ENCODE data around the gene SYNDIG1L.
A peak's percentile ranks its signal among the peaks of the same experiment; 100 is the strongest.
"Not testable (repeated sequence)": the region's sequence is repeated elsewhere in the genome, so short reads cannot be mapped to it uniquely, and the experiment has no call there.

SYNDIG1L gene

DNA sequence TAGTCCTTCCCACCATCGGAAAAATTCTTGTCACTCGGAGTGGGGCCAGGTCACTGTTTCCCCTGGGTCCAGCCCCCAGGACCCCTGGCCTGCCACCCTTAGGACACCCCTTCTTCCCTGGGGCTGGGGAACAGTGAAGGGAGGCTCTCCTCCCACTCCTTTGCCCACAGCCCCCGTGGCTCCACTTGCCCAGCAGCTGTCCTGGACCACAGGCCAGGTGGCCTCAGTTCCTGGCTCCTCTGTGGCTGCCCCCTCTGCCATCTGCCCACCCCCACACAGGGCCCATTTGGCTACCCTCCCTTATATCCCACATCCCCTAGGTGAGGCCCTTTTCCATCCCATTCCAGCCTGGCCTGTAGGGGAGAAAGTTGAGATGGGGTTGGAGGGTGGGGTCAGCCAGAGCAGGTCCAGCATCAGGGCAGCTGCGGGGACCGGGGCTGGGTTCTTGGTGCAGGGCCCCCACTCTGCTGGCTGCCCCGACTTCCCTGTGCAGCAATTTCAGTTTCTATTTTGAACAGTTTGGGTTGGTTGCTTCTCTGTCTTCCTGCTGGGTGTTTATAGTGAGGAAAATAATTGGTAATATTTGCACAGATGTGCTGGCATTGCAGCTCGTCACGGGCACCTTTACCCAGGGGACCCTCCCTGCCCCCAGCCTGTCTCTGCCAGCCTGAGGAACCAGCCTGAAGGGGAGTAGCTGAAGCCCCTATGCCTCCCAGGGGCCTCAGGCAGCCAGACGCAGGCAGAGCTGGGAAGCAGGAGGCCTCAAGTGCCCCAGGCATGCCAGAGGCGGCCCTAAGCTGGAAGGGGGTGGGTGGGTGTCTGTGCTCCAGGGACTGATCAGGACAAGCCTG lies 23.4 kb downstream of the SYNDIG1L start:
- DNase-seq = no peak

- peak in 2 of 4 experiments; percentile 19 to 40 for DNase-seq
Measured at GRCh38 chr14:74401504-74402241, 24.3 kb downstream of the SYNDIG1L start.

DNA sequence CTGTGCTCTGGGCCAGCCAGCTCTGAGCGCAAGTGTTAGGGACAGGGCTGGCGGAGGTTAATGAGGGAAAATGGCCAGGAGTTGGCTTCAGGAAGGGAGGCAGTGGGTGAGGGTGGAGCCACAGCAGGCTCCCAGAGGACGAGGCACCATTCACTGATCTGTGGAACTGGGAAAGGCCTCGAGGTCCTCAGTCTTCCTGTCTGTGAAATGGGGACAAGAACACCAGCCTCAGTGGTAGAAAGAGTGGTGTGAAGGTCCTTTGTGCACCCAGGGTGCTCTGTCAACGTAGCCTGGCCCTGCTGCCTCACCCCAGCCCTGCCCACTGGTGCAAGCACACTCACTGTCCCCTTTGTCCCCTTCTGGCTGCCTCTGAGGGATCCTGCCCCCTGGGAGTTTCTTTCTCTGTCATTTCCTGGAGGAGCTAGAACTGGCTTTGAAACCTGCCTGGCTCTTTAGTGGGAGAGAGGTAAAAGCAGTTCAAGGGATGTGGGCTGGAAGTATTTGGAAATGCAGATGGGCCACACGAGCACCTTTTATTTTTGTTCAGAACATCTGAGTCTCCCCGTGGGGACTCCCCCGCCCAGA lies 25.0 kb downstream of the SYNDIG1L start:
- no peak for DNase-seq

DNA sequence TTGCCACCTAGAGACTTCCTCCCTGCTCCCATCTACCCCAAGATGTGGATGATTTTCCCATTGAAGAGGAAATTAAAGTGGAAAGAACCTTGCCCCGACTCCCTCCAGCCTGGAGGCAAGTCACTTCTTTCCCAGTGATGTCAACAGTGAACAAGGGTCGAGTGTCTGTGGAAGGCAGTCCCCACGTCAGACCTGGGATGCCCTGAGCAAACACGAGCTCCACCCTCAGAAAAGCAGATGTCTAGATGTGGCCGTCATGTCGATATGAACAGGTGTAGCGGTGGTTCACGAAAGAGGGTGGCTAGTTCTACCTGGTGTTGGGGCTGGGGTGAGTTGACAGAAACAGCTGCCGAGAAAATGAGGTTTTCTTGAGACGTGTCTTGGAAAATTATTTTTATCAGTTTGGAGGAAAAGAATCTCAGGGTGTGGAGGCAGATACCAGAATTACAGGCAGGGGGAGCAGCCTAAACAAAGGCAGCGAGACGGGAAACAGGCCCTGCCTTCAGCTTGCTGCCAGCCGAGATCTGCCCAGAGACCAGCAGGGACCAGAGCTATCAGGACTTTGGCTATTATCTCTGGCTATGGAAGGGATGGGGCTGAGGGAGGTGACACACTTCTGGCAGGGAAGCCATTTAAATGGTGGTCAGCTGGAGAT lies 25.9 kb downstream of the SYNDIG1L start:
- DNase-seq = no peak

GRCh38 chr14:74395094-74395493 lies 30.9 kb downstream of the SYNDIG1L start:
- DNase-seq = no peak

DNA sequence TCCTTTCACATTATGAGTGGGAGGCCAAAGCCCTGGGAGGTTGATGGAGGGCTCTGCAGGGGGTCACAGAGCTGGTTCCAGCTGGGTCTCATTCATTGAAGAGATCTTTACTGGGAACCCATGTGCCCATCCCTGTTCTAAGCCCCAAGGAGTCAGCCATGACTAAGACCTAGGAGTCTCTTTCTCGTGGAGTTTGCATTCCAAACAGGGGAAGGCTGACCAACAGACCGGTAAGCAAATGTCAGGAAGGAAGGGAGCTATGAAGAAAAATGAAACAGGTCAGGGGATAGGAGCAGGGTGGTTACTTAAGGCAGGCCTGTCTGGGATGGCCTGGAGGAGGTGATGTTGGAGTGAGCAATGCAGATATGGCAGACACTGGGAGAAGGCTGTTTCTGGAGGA lies 31.5 kb downstream of the SYNDIG1L start:
- no peak for DNase-seq

DNA sequence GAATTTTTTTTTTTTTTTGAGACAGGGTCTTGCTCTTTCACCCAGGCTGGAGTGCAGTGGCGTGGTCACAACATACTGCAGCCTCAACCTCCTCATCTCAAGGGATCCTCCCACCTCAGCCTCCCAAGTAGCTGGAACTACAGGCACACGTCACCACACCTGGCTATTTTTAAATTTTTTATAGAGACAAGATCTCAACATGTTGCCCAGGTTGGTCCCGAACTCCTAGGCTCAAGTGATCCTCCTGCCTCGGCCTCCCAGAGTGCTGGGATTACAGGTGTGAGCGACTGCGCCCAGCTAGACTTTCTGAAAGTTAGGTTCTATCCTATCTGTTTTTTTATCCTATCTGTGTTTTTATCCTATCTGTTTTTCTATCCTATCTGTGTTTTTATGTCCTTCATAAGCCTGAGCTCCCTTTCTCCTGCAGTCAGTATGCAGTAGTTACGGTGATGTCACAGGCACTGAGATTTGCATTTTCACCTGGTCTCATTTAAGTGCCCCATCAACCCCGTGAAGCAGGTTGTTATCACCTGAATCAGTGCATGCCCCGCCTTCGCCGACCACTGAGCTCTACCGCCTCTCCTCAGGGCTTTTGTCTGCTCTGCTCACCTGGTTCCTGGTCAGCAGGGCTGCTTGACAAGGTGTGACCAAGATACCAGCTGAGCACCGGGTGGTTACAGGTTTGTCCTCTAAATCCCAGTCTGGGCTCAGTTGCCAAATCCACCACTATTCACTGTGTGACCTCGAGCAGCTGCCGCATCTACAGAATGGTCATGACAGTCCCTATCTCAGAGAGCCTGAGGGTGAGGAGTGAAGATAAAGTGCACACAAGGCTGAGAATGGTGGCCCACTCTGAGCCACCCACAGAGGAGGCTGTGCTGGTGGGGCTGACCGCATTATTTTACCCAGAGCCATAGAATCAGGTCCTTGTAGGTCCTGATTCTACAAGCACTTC lies 33.1 kb downstream of the SYNDIG1L start:
- DNase-seq = no peak

DNA sequence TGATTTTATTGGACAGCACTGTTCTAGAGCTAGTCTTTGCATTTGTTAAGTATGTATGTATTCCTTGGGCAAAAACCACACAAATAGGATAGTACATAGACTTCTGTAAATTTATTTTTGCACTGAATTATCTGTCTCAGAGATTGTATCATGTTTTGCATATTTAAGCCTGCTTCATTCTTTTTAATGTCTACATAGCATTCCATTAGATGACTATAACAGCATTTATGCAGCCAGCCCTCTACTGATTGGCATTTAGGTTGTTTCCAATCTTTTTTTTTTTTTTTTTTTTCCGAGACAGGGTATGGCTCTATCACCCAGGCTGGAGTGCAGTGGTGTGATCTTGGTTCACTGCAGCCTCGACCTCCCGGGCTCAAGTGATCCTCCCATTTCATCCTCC lies 34.5 kb downstream of the SYNDIG1L start:
- no peak for DNase-seq

DNA sequence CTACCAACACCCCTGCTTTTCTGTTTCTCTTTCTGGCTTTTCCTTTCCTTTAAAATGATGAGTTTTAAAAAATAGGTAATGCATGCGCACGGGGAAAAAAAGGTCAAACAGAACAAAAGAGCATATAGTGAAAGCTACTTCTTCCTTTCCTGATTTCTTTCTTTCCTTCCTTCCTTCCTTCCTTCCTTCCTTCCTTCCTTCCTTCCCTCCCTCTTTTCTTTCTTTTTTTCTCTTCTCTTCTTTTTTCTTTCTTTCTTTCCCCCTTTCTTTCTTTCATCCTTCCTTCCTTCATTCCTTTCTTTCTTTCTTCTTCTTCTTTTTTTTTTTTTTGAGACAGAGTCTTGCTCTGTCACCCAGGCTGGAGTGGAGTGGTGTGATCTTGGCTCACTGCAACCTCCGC lies 35.5 kb downstream of the SYNDIG1L start:
- DNase-seq = not testable (repeated sequence)

- DNase-seq = no peak
Measured at GRCh38 chr14:74389980-74390379, 36.0 kb downstream of the SYNDIG1L start.

DNA sequence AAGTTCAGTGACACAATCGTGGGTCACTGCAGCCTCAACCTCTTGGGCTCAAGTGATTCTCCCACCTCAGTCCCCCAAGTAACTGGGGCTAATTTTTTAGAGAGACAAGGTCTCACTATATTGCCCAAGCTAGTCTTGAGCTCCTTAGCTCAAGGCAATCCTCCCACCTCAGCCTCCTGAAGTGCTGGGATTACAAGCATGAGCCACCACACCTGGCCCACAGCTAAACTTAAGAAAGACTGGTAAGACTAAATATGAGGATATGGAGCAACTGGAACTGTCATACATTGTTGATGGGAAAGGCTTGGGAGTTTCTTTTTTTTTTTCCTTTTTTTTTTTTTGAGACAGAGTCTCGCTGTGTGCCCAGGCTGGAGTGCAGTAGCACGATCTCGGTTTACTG lies 43.8 kb downstream of the SYNDIG1L start:
- DNase-seq = no peak

DNA sequence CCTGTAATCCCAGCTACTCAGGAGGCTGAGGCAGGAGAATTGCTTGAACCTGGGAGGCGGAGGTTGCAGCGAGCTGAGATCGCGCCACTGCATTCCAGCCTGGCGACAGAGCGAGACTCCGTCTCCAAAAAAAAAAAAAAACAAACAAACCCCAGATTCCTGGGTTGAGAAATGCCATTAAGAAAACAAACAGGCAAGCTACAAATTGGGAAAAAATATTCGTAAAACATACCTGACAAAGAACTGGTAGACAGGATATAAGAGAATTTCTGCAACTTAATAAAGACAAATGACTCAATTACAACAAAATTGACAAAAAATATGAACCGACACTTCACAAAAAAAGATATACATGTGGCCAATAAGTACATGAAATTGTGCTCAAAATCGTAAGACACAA lies 44.4 kb downstream of the SYNDIG1L start:
- DNase-seq = not testable (repeated sequence)

DNA sequence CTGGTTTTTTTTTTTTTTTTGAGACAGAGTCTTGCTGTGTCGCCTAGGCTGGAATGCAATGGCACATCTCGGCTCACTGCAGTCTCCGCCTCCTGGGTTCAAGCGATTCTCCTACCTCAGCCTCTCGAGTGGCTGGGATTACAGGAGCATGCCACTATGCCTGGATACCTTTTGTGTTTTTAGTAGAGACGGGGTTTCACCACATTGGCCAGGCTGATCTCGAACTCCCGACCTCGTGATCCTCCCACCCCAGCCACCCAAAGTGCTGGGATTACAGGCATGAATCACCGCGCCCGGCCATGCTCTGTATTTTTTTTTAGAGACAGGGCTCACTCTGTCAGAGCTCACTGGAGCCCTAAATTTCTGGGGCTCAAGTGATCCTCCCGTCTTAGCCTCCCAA lies 45.2 kb downstream of the SYNDIG1L start:
- DNase-seq = no peak

- DNase-seq = no peak
Measured at GRCh38 chr14:74380172-74380571, 45.8 kb downstream of the SYNDIG1L start.

- DNase-seq = no peak
Measured at GRCh38 chr14:74377976-74378690, 47.9 kb downstream of the SYNDIG1L start.

GRCh38 chr14:74368441-74368840 lies 57.6 kb downstream of the SYNDIG1L start:
- no peak for DNase-seq

GRCh38 chr14:74368026-74368425 lies 58.0 kb downstream of the SYNDIG1L start:
- no peak for DNase-seq

DNA sequence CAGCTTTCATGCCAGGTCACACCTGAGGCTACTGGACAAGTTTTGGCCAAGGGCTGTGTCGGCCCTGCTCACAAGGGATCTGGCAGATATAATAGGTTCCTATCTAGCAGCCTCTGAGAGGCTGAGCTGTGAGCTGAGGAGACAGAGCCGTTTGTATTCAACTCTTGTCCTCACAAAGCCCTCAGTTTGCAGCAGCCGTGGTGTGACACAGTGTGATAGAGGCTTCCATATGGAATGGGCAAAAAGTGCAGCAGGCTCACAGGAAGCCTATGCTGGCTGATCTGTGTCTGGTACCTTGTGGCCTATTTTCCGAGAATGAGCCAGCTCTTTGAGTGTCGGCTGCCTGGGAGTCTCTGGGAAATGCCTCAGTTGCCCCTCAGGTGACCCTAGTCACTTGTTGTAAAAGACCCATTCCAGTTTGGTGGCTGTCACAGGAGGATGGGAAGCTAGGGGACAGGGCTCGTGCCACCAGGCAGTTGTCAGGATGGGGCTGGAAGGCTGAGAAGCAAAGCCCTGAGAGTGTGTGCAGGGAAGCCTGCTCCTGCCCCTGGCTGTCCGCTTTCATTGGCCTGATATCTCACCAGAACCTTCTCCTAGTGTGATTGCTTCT lies 61.6 kb downstream of the SYNDIG1L start:
- no peak for DNase-seq

- DNase-seq = peak; percentile 7 to 40 (median 36)
Measured at GRCh38 chr14:74362361-74362915, 63.6 kb downstream of the SYNDIG1L start.

- DNase-seq = no peak
Measured at GRCh38 chr14:74360163-74360562, 65.8 kb downstream of the SYNDIG1L start.
